DMS153 treated with DMSO at 0.1 percent for 48 hours (cell line): ENCODE measurements around the gene LRP2BP.
"Not testable (repeated sequence)": the region's sequence is repeated elsewhere in the genome, so short reads cannot be mapped to it uniquely, and the experiment has no call there.

Experiments
- DNase-seq: peaks from one replicate; lab custom pipeline; 2025; ENCODE audit not compliant: unreplicated experiment; lab: John Stamatoyannopoulos, UW

The LRP2BP gene

GRCh38 chr4:185329879-185330510, 65.7 kb downstream of the LRP2BP start:
- DNase-seq, result not testable (repeated sequence)

- DNase-seq, result no peak
Observed at GRCh38 chr4:185328586-185328985, 67.1 kb downstream of the LRP2BP start.

DNA sequence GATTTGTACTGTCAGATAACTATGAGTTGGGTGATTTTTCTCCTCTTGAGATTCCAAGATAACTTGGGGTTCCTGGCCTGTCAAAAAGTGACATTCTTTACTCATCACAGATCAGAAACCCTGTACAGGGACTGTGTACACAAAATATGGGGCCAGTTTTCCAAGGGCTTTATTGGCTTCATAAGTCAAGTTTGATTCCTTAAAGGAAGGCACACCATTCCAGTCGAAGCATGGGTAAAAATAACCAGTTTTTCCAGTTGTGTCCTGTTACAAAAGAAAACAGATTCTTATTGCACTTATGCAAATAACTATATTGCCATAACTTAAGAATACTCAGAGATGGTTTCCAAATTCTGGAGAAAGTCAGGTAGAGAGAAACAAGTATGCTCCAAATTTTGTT, 70.0 kb downstream of the LRP2BP start:
- DNase-seq, result not testable (repeated sequence)

DNA sequence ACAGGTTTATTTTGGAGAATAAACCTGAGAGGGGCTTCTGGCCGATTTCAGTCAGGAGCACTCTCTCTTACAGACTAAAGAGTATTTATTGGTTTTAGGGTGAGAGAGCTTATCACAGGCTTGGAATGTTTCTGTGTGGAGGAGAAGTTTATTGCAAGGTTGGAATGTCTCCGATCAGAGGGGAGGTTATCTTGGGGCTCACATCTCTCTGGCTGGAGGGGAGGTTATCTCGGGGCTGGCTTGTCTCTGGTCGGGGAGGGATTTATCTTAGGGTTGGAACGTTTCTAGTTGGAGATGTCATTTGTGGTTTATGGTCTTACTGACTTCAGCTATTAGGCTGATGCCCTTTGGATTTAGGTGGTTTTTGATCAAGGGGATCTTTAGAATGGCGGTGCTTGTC, 71.4 kb downstream of the LRP2BP start:
- not testable (repeated sequence) for DNase-seq

GRCh38 chr4:185323606-185324005, 72.1 kb downstream of the LRP2BP start:
- DNase-seq, result no peak

DNA sequence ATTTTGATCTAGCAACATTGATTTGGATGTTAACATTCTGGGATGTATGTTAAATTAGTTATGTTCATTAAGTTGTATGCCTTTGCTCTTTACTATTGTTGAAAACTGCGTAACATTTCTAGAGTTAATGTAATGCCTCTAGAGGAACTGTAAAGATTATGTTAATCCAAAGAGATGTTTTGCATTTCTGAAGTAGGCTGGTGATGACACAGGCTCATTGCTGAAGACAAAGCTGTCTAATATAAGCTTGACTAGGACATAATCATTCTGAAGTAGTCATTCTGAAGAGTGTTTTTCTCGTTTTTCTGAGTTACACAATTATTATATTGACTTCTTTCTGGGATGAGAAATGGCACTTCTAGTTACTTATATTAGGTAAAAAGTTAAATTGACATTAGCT, 72.9 kb downstream of the LRP2BP start:
- no peak for DNase-seq

DNA sequence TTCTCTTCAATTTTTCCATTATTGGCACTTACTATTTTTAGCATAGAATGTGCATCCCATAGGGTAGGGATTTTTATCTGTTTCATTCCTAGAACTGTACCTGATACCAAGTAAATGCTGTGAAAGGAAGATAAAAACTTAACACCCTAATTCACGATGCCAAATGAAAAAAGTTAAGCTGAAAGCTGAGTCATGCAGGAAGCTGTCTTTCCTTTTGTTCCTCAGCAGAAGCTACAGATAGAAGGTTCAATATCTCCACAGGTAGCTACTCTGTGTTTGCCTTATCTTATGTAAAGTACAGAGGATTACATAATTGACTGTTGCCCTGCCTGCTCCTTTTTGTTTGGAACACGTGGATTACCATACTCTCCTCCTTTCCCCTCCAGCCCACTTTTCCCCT, 77.0 kb downstream of the LRP2BP start:
- DNase-seq, result peak; percentile 17

GRCh38 chr4:185317880-185318279, 77.8 kb downstream of the LRP2BP start:
- no peak for DNase-seq

GRCh38 chr4:185317462-185317861, 78.3 kb downstream of the LRP2BP start:
- not testable (repeated sequence) for DNase-seq
